HG03469 (cell line): ENCODE results near the gene ZBTB7C.

Experiments
- ATAC-seq: cut with Tn5 transposase; IDR thresholded peaks from one replicate; pipeline ENCODE4 v1.9.1; 2021; ENCODE audit warnings: mild to moderate bottlenecking, moderate library complexity, moderate number of reproducible peaks; ENCODE audit not compliant: unreplicated experiment

ZBTB7C gene

GRCh38 chr18:48049757-48050156 lies 359.4 kb downstream of the ZBTB7C start:
- ATAC-seq = no peak

DNA sequence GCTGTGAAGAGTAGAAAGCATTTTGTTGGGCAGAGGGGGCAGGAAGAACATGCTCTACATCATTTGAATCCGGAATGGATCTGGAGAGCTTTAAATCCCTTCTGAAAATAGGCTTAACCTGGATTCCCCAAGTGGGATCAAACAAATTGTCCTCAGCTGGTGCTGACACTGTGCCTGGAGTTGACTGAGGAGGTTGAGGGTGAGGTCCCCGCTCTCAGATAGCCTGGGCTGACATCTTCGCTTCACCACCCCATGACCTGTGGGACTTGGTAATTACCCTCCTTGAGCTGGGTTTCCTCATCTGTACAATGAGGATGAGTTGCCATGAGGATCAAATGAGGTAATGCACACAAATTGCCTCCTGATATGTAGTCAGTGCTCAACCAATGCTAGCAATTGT lies 360.9 kb downstream of the ZBTB7C start:
- no peak for ATAC-seq

DNA sequence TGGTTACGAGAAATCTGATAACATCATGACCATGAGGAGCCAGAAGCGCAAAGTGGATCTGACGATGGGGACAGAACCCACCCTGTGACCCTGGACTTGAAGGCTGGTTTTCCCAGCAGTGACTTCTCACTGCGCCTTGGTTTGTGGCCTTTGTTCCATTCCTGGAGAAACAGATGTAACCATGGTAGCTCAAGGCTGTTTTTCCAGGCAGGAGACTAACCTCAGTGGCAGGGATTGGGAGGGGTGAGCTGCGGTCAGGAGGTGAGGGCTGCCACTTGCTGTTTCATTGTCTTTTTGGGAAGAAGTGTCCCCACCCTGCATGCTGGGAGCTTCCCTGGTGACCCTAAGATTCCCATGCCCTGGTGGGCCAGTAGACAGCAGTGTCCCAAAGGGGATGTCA lies 362.3 kb downstream of the ZBTB7C start:
- ATAC-seq = no peak

- ATAC-seq = no peak
Measured at GRCh38 chr18:48045744-48046143, 363.4 kb downstream of the ZBTB7C start.

DNA sequence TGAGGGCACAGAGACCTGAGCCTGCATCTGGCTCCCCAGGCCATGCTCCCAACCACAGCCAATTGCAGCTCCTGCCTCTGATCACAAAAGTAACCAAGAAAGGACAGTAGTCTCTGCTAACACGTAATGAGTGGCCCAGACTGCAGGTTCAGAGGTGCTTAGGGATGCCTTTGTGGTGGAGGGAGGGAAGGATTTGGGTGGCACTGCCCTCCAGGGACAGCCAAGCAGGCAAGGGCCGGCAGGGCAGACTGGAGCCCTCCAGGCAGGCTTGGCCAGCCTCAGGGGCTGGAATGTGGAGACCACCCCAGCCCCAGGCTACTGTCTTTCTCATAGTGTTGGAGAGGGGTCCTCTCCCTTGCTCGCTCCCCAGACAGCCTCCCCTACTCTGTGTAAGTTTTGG lies 364.2 kb downstream of the ZBTB7C start:
- ATAC-seq = no peak

- no peak for ATAC-seq
Measured at GRCh38 chr18:48043166-48043565, 366.0 kb downstream of the ZBTB7C start.

- no peak for ATAC-seq
Measured at GRCh38 chr18:48042431-48042830, 366.8 kb downstream of the ZBTB7C start.

DNA sequence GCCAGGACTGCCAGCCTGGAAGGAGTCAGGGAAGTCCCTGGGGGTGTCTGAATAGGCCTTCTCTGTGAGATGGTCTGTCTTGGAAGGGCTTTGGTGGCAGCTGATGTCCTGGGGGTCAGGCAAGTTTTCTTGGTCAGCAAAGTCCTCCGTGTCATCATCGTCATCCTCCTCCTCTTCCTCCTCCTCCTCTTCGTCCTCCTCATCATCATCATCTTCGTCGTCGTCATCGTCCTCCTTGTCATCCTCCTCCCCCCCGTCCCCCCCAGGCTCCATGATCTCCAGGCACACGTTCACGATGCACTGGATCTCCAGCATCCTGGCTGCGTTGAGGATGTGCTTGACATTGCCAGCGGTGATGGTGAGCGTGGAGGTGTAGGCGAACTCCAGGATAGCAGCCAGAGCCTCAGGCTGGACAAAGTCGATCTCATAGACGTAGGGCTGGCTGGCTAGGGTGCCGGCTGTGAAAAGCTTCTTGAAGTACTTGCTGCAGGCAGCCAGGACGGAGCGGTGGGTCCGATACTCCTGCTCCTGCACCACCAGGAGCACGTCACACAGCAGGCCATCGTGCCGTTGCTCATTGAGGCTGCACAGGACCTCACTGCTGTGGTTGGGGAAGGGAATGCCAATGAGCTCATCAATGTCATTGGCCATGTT lies 368.6 kb downstream of the ZBTB7C start:
- no peak for ATAC-seq

- no peak for ATAC-seq
Measured at GRCh38 chr18:48039769-48040215, 369.4 kb downstream of the ZBTB7C start.

GRCh38 chr18:48038636-48039035 lies 370.5 kb downstream of the ZBTB7C start:
- no peak for ATAC-seq

GRCh38 chr18:48037481-48038271 lies 371.5 kb downstream of the ZBTB7C start:
- ATAC-seq = no peak

GRCh38 chr18:48036641-48037421 lies 372.4 kb downstream of the ZBTB7C start:
- ATAC-seq = no peak

GRCh38 chr18:48036226-48036625 lies 373.0 kb downstream of the ZBTB7C start:
- no peak for ATAC-seq

DNA sequence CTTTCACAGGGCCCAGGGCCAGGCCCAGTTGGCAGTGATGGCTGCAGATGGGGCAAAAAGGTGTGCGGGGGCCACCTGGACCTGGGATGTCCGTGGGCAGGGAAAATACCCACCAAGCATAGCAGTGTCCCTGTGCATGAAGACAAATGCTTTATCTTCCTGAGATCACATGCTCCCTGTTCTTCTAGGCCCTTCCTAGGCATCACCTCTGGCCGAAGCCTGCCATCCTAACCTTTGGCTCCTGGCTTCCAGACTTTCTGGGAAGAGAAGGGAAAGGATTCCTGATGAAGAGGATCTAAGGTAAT lies 373.7 kb downstream of the ZBTB7C start:
- no peak for ATAC-seq

GRCh38 chr18:48034651-48035555 lies 374.3 kb downstream of the ZBTB7C start:
- ATAC-seq = no peak

DNA sequence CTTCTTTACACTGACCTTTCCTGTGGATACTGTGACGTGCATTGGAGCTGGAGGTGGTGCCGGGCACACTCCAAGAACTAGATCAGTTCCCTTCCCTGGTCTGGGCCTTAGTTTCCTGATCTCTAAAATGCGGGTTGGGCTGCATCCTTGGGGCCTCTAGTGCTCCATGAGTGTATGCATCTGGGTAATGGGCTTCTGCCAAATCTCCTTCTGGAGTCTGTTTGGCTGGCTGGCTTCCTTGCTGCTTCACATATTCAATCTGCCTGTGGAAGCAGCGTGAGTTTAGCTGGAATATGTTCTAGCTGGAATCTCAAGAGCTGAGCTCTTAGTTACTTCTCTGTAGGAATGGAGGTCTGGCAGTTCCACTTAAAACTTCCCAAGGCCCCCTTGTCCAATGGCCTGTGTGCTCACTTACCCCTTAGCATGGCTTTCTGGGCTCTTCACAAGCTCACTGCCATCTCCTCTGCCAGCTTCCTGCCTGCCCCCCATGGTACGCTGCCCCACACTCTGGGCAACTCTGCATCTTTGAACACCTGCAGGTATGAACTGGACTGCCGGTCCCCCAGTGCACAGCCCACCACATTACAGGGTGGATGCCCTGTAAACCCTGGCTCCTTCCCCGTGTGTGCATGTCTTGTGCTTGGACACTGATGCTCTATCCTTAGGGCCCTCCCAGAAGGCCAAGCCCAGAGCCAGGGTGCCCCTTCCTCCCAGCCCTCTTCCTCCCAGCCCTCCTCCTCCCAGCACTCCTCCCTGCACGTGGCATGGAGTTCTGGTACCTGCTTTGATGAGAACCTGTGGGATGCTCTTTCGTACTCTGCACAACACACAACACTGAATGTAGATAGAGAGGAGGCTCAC lies 375.2 kb downstream of the ZBTB7C start:
- ATAC-seq = no peak

- ATAC-seq = no peak
Measured at GRCh38 chr18:48032876-48033789, 376.1 kb downstream of the ZBTB7C start.

DNA sequence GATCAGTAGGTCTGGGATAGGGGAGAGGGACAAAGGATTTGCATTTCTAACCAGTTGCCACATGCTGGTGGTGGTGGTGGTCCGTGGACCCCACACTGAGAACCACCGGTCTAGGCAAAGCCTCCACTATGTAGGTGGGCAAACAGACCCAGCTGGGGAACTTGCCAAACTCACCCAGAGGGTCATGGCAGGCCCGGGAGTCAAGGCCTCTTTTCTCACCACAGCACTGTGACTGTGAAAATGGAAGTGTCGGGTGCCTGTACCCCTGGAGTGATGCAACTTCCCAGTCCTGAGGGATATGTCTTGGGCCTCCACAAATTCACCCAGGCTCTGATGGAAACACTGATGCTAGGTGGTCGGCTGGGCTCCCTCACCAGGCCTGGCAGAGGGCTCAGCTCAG lies 377.5 kb downstream of the ZBTB7C start:
- no peak for ATAC-seq
